ENCODE measurements around the gene VPS37B. TPM values are rescaled to one million over a fixed set of nuclear protein-coding genes. Genes with fewer than 3 reads are reported as not detected.

The VPS37B gene
- total RNA-seq, 4 donors from 2014 or later, result 21.2 to 52.4 (median 38.1) TPM

- WGBS, result 73% methylated on average over 8 of the region's 8 CpGs
- H3K36me3 ChIP-seq, result no peaks in the 10 kb centered on the region
- H3K4me1 ChIP-seq, result peaks cover 13 to 23% (median 21%) of the 10 kb centered on the region in 4 donors
- no peaks in the 10 kb centered on the region for H3K9me3 ChIP-seq
- no peak for TF ChIP-seq EP300 (IDR thresholded peaks at IDR 0.05)
- no peak for TF ChIP-seq POLR2A (IDR thresholded peaks at IDR 0.05; ENCODE audit: low read depth)
- no peak for TF ChIP-seq POLR2AphosphoS5 (IDR thresholded peaks at IDR 0.05)
- no peak for TF ChIP-seq CTCF (IDR thresholded peaks at IDR 0.05)
- H3K27ac ChIP-seq (replicated peaks in 1 of 4), result no peak overlapping the region
- no peaks in the 10 kb centered on the region for H3K27me3 ChIP-seq
- DNase-seq (ENCODE audit: extremely low spot score), result no peak
- intact Hi-C loops (cut with DNase I), result no loop called here
- H3K4me3 ChIP-seq, result no peak overlapping the region
These were observed 26.0 kb upstream of the VPS37B start for GRCh38 chr12:122921917-122922316.

- Histone ChIP-seq H3K9me3 (no peaks in the 10 kb centered on the region), H3K27me3 (no peaks in the 10 kb centered on the region), H3K27ac (replicated peaks in 1 of 4) (no peak overlapping the region), H3K36me3 (no peaks in the 10 kb centered on the region), H3K4me1 (peaks cover 13 to 36% (median 23%) of the 10 kb centered on the region in 4 donors), H3K4me3 (no peak overlapping the region)
- intact Hi-C loops (cut with DNase I), result no loop called here
- WGBS, result 97% methylated on average over 5 of the region's 5 CpGs
- no peak for TF ChIP-seq POLR2A (IDR thresholded peaks at IDR 0.05; ENCODE audit: low read depth)
- TF ChIP-seq EP300 (IDR thresholded peaks at IDR 0.05), result no peak
- TF ChIP-seq CTCF (IDR thresholded peaks at IDR 0.05), result no peak
- no peak for TF ChIP-seq POLR2AphosphoS5 (IDR thresholded peaks at IDR 0.05)
- no peak for DNase-seq (ENCODE audit: extremely low spot score)
These were observed 24.8 kb upstream of the VPS37B start for GRCh38 chr12:122920687-122921086.

- 39% methylated on average over 2 of the region's 2 CpGs for WGBS
These were observed 22.9 kb upstream of the VPS37B start for GRCh38 chr12:122918827-122919226.

GRCh38 chr12:122917507-122918121, 21.7 kb upstream of the VPS37B start:
- peak; percentile 49 to 51 for TF ChIP-seq POLR2AphosphoS5 (IDR thresholded peaks at IDR 0.05)
- TF ChIP-seq CTCF (IDR thresholded peaks at IDR 0.05), result no peak
- Histone ChIP-seq H3K36me3 (no peaks in the 10 kb centered on the region), H3K27me3 (no peaks in the 10 kb centered on the region), H3K27ac (replicated peaks in 1 of 4) (peak overlapping the region; percentile 62 to 82 (median 74)), H3K9me3 (no peaks in the 10 kb centered on the region), H3K4me1 (peaks cover 13 to 39% (median 23%) of the 10 kb centered on the region in 4 donors), H3K4me3 (peak overlapping the region in 1 of 4 donors; percentile 4)
- no peak for DNase-seq (ENCODE audit: extremely low spot score)
- 10% methylated on average over 8 of the region's 9 CpGs for WGBS
- intact Hi-C loops (cut with DNase I), result no loop called here

More at GRCh38 chr12:122918827-122919226, 22.9 kb upstream of the VPS37B start:
- peak overlapping the region in 1 of 4 donors; percentile 78 for H3K27ac ChIP-seq (replicated peaks in 1 of 4)
- peaks cover 13 to 39% (median 23%) of the 10 kb centered on the region in 4 donors for H3K4me1 ChIP-seq
- intact Hi-C loops (cut with DNase I), result no loop called here
- no peak overlapping the region for H3K4me3 ChIP-seq
- H3K27me3 ChIP-seq, result no peaks in the 10 kb centered on the region
- no peaks in the 10 kb centered on the region for H3K36me3 ChIP-seq
- H3K9me3 ChIP-seq, result no peaks in the 10 kb centered on the region
- no peak for TF ChIP-seq CTCF (IDR thresholded peaks at IDR 0.05)
- TF ChIP-seq EP300 (IDR thresholded peaks at IDR 0.05), result no peak
- TF ChIP-seq POLR2AphosphoS5 (IDR thresholded peaks at IDR 0.05), result no peak
- TF ChIP-seq POLR2A (IDR thresholded peaks at IDR 0.05; ENCODE audit: low read depth), result no peak
- no peak for DNase-seq (ENCODE audit: extremely low spot score)

All from esophagus muscularis mucosa (tissue), 4 donors.